ENCODE data around the gene UGT1A10. TPM values are rescaled to one million over a fixed set of nuclear protein-coding genes. Genes with fewer than 3 reads are reported as not detected.

UGT1A10 gene
- total and polyA plus RNA-seq, 2 donors (not counting 3 experiments of a cell fraction or from before 2014, with no cell fraction given) = not detected

DNA sequence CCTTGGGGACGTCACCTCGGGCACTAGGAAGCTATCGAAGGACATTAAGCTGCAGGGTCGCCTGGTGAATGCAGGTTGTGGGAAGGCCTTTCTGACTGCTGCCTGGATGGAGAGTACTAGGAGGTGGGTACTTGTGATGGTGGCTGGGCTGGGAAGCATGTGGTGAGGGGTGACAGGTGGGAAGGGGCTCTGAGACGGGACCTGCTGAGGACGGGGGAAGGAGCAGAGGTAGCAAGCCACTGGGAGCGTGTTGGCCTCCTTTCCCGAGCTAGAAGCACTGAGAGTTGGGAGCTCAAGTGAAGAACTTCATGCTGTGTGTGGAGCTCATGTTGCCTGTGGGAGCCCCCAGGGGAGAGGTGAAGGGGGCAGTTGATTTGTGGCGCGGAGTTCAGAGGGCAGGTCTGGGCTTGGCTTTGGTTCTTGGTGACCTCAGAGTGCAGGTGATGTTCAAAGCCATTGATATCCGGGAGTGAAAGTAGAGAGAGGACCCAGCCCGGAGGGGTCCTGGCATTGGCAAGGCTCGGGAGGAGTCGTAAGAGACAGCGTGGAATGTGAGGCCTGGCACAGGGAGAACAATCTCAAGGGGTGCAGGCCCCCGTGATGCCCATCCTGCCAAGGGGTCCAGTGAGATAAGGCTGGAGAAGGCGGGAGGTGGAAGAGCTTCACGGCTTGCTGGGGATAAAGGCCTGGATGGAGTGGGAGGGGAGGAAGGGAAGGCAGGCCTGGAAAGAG lies 155.1 kb downstream of the UGT1A10 start:
- FAIRE-seq = no peak

GRCh38 chr2:233791883-233792329 lies 155.7 kb downstream of the UGT1A10 start:
- Histone ChIP-seq H3K4me3 (replicated peaks in 1 of 3; ENCODE audit: insufficient read depth in 1 of 3, low read depth in 1 of 3, low read length in 3 of 3) (no peak overlapping the region), H3K4me1 (ENCODE audit: control insufficient read depth, extremely low read depth, insufficient read depth, low read length) (no peaks in the 10 kb centered on the region), H3K9me1 (replicated peaks; ENCODE audit: control insufficient read depth, extremely low read depth, insufficient read depth, low read length) (no peaks in the 10 kb centered on the region), H3K27me3 (ENCODE audit: control insufficient read depth in 2 of 2, insufficient read depth in 2 of 2, low read length in 2 of 2) (no peaks in the 10 kb centered on the region), H3K9ac (replicated peaks; ENCODE audit: extremely low read depth, insufficient read depth, low read length) (no peak overlapping the region), H4K20me1 (replicated peaks; ENCODE audit: control insufficient read depth, extremely low read depth, insufficient read depth, low read length) (no peaks in the 10 kb centered on the region), H3K9me3 (replicated peaks; ENCODE audit: control insufficient read depth, insufficient read depth, low read length) (no peaks in the 10 kb centered on the region), H3K79me2 (ENCODE audit: control insufficient read depth, insufficient read depth, low read length) (no peaks in the 10 kb centered on the region), H2AFZ (ENCODE audit: low read depth, low read length) (no peak overlapping the region), H3K36me3 (ENCODE audit: control insufficient read depth in 2 of 2, extremely low read depth in 1 of 2, insufficient read depth in 2 of 2, low read length in 2 of 2) (no peaks in the 10 kb centered on the region), H3K4me2 (ENCODE audit: insufficient read depth, low read length) (no peak overlapping the region), H3K27ac (ENCODE audit: insufficient read depth, low read depth, low read length) (no peak overlapping the region)
- intact Hi-C loops (cut with micrococcal nuclease) = no loop called here
- no TSS peak for BruUV-seq (replicated peaks)
- dilution Hi-C loops (cut with MboI; ENCODE audit: extremely low pct_ligation_motif_present, low sequenced_read_pairs) = no loop called here
- DNase-seq (ENCODE audit: low read depth, low spot score) = no peak
- no peak for FAIRE-seq
- TF ChIP-seq JUN (IDR thresholded peaks at IDR 0.05; ENCODE audit: borderline replicate concordance, insufficient read depth, insufficient read length, low read depth) = no peak
- TF ChIP-seq MYC (IDR thresholded peaks at IDR 0.05; ENCODE audit: low read depth, low read length) = no peak
- TF ChIP-seq EZH2 (IDR thresholded peaks at IDR 0.05; ENCODE audit: borderline replicate concordance, low read depth, low read length, severe bottlenecking) = no peak
- no peak for TF ChIP-seq POLR2AphosphoS5 (IDR thresholded peaks at IDR 0.05; ENCODE audit: insufficient read depth, low read depth, low read length)
- TF ChIP-seq MAX (IDR thresholded peaks at IDR 0.05; ENCODE audit: insufficient read depth, insufficient read length) = no peak
- TF ChIP-seq FOS (IDR thresholded peaks at IDR 0.05; ENCODE audit: borderline replicate concordance, insufficient read depth, low read length) = no peak
- TF ChIP-seq GATA2 (IDR thresholded peaks at IDR 0.05; ENCODE audit: insufficient read depth, insufficient read length, low read depth, low read length) = no peak
- TF ChIP-seq CTCF (IDR thresholded peaks at IDR 0.05; ENCODE audit: extremely low read depth in 1 of 2, insufficient read depth in 1 of 2, low read depth in 1 of 2, low read length in 2 of 2) = no peak
- no peak for TF ChIP-seq POLR2A (IDR thresholded peaks at IDR 0.05; ENCODE audit: low read depth, low read length)
- ChIA-PET CTCF (interaction anchor here (1.5 kb wide), 1 partner anchor 22 kb away, joined by 3 read pairs; no protein-coding TSS in a partner anchor), POLR2A (no interaction called here)

More for the DNA sequence above, 155.1 kb downstream of the UGT1A10 start:
- dilution Hi-C loops (cut with MboI; ENCODE audit: extremely low pct_ligation_motif_present, low sequenced_read_pairs) = no loop called here
- H3K27ac ChIP-seq (ENCODE audit: insufficient read depth, low read depth, low read length) = no peak overlapping the region
- POLR2A ChIA-PET = no interaction called here
- H2AFZ ChIP-seq (ENCODE audit: low read depth, low read length) = no peak overlapping the region
- no peaks in the 10 kb centered on the region for H3K36me3 ChIP-seq (ENCODE audit: control insufficient read depth in 2 of 2, extremely low read depth in 1 of 2, insufficient read depth in 2 of 2, low read length in 2 of 2)
- no peaks in the 10 kb centered on the region for H3K79me2 ChIP-seq (ENCODE audit: control insufficient read depth, insufficient read depth, low read length)
- TF ChIP-seq MAX (IDR thresholded peaks at IDR 0.05; ENCODE audit: insufficient read depth, insufficient read length) (no peak), JUN (IDR thresholded peaks at IDR 0.05; ENCODE audit: borderline replicate concordance, insufficient read depth, insufficient read length, low read depth) (no peak), POLR2A (IDR thresholded peaks at IDR 0.05; ENCODE audit: low read depth, low read length) (no peak)
- no peaks in the 10 kb centered on the region for H4K20me1 ChIP-seq (replicated peaks; ENCODE audit: control insufficient read depth, extremely low read depth, insufficient read depth, low read length)
- no peak overlapping the region for H3K4me3 ChIP-seq (replicated peaks in 1 of 3; ENCODE audit: insufficient read depth in 1 of 3, low read depth in 1 of 3, low read length in 3 of 3)
- CTCF ChIA-PET = interaction anchor here (1.5 kb wide), 1 partner anchor 22 kb away, joined by 3 read pairs; no protein-coding TSS in a partner anchor
- no peaks in the 10 kb centered on the region for H3K4me1 ChIP-seq (ENCODE audit: control insufficient read depth, extremely low read depth, insufficient read depth, low read length)
- BruUV-seq (replicated peaks) = no TSS peak
- H3K4me2 ChIP-seq (ENCODE audit: insufficient read depth, low read length) = no peak overlapping the region
- DNase-seq (ENCODE audit: low read depth, low spot score) = no peak
- no peaks in the 10 kb centered on the region for H3K9me1 ChIP-seq (replicated peaks; ENCODE audit: control insufficient read depth, extremely low read depth, insufficient read depth, low read length)
- H3K9me3 ChIP-seq (replicated peaks; ENCODE audit: control insufficient read depth, insufficient read depth, low read length) = no peaks in the 10 kb centered on the region
- intact Hi-C loops (cut with micrococcal nuclease) = no loop called here
- H3K27me3 ChIP-seq (ENCODE audit: control insufficient read depth in 2 of 2, insufficient read depth in 2 of 2, low read length in 2 of 2) = no peaks in the 10 kb centered on the region
- no peak overlapping the region for H3K9ac ChIP-seq (replicated peaks; ENCODE audit: extremely low read depth, insufficient read depth, low read length)
